ENCODE measurements around the gene OTUD6A. TPM values are rescaled to one million over a fixed set of nuclear protein-coding genes. Genes with fewer than 3 reads are reported as not detected.
"Not testable (repeated sequence)": the region's sequence is repeated elsewhere in the genome, so short reads cannot be mapped to it uniquely, and the experiment has no call there.

OTUD6A gene
- total RNA-seq, 4 donors from 2014 or later: not detected

DNA sequence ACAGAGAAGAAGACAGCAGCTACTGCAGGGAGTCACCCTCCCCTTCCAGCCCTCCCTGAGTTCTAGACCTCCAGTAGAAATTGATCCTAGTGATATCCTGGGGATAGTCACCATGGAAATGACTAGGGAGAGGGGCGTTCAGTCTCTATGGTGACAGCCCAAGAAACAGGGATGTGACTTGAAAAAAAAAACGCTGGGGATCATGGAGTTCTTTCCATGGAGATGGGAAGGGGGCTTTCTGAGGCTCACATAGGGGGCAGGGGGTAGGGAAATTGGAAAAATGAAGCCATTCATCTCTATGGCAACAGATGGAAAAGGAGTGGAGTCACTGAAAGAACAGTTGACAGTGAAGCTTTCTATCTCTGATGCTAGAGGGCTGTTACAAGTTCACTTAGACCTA lies 43.0 kb downstream of the OTUD6A start:
- intact Hi-C loops (cut with DNase I; ENCODE audit: low total_unique reads) (no loop called here), in situ Hi-C loops (cut with MboI; ENCODE audit: low pct_ligation_motif_present in 1 of 4, low pct_unique_long_range_greater_than_20kb in 1 of 4, low sequenced_read_pairs in 3 of 4) (no loop called here)
- no peaks in the 10 kb centered on the region for H3K36me3 ChIP-seq
- H3K4me1 ChIP-seq: no peaks in the 10 kb centered on the region
- DNase-seq: no peak
- no peaks in the 10 kb centered on the region for H3K27me3 ChIP-seq
- H3K27ac ChIP-seq: no peak overlapping the region
- TF ChIP-seq POLR2AphosphoS5 (IDR thresholded peaks at IDR 0.05) (no peak), EP300 (IDR thresholded peaks at IDR 0.05; ENCODE audit: low read depth) (no peak), POLR2A (IDR thresholded peaks at IDR 0.05) (no peak)
- TF ChIP-seq, protein P1, sequence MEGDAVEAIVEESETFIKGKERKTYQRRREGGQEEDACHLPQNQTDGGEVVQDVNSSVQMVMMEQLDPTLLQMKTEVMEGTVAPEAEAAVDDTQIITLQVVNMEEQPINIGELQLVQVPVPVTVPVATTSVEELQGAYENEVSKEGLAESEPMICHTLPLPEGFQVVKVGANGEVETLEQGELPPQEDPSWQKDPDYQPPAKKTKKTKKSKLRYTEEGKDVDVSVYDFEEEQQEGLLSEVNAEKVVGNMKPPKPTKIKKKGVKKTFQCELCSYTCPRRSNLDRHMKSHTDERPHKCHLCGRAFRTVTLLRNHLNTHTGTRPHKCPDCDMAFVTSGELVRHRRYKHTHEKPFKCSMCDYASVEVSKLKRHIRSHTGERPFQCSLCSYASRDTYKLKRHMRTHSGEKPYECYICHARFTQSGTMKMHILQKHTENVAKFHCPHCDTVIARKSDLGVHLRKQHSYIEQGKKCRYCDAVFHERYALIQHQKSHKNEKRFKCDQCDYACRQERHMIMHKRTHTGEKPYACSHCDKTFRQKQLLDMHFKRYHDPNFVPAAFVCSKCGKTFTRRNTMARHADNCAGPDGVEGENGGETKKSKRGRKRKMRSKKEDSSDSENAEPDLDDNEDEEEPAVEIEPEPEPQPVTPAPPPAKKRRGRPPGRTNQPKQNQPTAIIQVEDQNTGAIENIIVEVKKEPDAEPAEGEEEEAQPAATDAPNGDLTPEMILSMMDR (IDR thresholded peaks at IDR 0.05): no peak
- H3K4me3 ChIP-seq: no peak overlapping the region
- no peaks in the 10 kb centered on the region for H3K9me3 ChIP-seq
- 40% methylated on average over 2 of the region's 2 CpGs; no CpG with 5 or more reads in 1 of the 2 donors for WGBS, 2 donors (ENCODE audit: low coverage in 1 of 2)

DNA sequence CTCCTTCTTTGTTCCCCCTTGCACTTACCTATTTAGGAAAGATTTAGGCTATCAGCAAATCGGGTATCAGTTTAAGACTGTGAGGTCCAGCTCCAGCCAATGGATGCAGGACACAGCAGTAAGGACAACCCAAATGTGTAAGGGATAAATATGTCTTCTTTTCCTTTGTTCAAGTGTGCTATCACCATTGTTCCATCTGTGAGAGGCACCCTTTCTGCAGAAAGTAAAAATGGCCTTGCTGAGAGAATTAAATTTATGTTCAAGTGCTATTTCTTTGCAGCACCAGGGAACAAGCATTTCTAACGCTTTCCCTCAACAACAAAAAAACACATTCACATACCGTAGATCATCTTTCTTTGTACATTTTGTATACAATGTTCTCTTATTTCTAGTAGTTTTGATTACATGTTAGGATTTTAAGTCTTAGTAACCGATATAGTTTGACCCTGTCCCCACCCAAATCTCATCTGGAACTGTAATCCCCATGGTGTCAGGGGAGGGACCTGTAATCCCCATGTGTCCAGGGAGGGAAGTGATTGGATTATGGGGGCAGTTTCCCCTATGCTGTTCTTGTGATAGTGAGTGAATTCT lies 49.3 kb downstream of the OTUD6A start:
- 87 to 89% methylated on average over 2 to 4 of the region's 4 CpGs for WGBS, 2 donors (ENCODE audit: low coverage in 1 of 2)
- DNase-seq: not testable (repeated sequence)

More for the DNA sequence above, 49.3 kb downstream of the OTUD6A start:
- H3K27me3 ChIP-seq; H3K4me3 ChIP-seq; H3K4me1 ChIP-seq; intact Hi-C loops (cut with DNase I; ENCODE audit: low total_unique reads); in situ Hi-C loops (cut with MboI; ENCODE audit: low pct_ligation_motif_present in 1 of 4, low pct_unique_long_range_greater_than_20kb in 1 of 4, low sequenced_read_pairs in 3 of 4); H3K9me3 ChIP-seq; H3K36me3 ChIP-seq; H3K27ac ChIP-seq: not testable (repeated sequence)

Small RNA genes within 50 kb of the gene (small RNA-seq; reads per million reads assigned to genes)
- gene MIR676: 0 to 0.84 (median 0.53) reads per million in 4 donors

Other genes starting within 250 kb of the OTUD6A start
- not detected for gene AWAT2, start 12.5 kb upstream of the OTUD6A start, total RNA-seq
- gene IGBP1, start 71.0 kb downstream of the OTUD6A start, total RNA-seq: 10 to 100 TPM; 23.7 to 99.0 (median 56.5) TPM
- gene DGAT2L6, start 115.0 kb downstream of the OTUD6A start, total RNA-seq: not detected
- not detected for gene AWAT1, start 172.2 kb downstream of the OTUD6A start, total RNA-seq
- gene P2RY4, start 197.7 kb downstream of the OTUD6A start, total RNA-seq: 1 to 10 TPM in 3 of 4 donors, under 1 TPM in 1; 0.80 to 5.1 (median 2.3) TPM
- gene ARR3, start 205.9 kb downstream of the OTUD6A start, total RNA-seq: 1 to 10 TPM in 2 of 4 donors, not detected in 2; 1.5 to 2.9 TPM
- gene RAB41, start 219.7 kb downstream of the OTUD6A start, total RNA-seq: 1 to 10 TPM in 1 of 4 donors, under 1 TPM in 1, not detected in 2; 0.68 to 4.2 TPM
- gene PDZD11, start 227.5 kb downstream of the OTUD6A start, total RNA-seq: 10 to 100 TPM in 3 of 4 donors, 1 to 10 TPM in 1; 7.8 to 45.5 (median 23.1) TPM
- gene KIF4A, start 227.6 kb downstream of the OTUD6A start, total RNA-seq: 1 to 10 TPM in 3 of 4 donors, not detected in 1; 1.3 to 4.4 (median 1.4) TPM

Measured in transverse colon (tissue), 4 donors.